ENCODE data around the gene TSPYL1.

DNA sequence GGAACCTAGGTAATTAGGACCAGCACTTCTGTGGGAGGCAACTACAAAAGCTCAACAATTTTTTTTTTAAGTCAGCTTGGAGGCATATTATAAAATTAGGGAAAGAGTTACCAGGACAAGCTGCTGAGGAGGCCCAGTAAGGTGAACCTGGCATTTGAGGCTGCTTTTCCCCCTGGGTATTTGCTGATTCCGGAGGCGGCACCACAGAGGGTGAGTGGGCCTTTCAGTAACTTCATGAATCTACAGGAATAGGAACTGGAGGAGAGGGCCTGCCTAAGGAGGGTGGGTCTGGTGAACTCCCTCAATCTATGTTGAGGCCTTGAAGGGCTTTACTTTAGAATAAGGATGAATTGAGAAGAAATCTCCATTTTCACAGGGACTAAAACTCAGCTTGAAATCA lies 40.5 kb downstream of the TSPYL1 start:
- TF ChIP-seq EP300 (IDR thresholded peaks at IDR 0.05) (no peak), POLR2A (IDR thresholded peaks at IDR 0.05) (no peak)
- TF ChIP-seq, protein P1, sequence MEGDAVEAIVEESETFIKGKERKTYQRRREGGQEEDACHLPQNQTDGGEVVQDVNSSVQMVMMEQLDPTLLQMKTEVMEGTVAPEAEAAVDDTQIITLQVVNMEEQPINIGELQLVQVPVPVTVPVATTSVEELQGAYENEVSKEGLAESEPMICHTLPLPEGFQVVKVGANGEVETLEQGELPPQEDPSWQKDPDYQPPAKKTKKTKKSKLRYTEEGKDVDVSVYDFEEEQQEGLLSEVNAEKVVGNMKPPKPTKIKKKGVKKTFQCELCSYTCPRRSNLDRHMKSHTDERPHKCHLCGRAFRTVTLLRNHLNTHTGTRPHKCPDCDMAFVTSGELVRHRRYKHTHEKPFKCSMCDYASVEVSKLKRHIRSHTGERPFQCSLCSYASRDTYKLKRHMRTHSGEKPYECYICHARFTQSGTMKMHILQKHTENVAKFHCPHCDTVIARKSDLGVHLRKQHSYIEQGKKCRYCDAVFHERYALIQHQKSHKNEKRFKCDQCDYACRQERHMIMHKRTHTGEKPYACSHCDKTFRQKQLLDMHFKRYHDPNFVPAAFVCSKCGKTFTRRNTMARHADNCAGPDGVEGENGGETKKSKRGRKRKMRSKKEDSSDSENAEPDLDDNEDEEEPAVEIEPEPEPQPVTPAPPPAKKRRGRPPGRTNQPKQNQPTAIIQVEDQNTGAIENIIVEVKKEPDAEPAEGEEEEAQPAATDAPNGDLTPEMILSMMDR (IDR thresholded peaks at IDR 0.05): no peak

All from ovary (tissue), 3 donors.